Activated CD8-positive, alpha-beta memory T cell treated with anti-CD3 and anti-CD28 coated beads, Interleukin-2, amount 50 U/mL, for 4 hours (primary cell): ENCODE data around the gene CRY2.
"Not testable (repeated sequence)": the region's sequence is repeated elsewhere in the genome, so short reads cannot be mapped to it uniquely, and the experiment has no call there.

ENCODE experiments used
- DNase-seq: peaks from one replicate; pipeline ENCODE4 v3.0.0-alpha.2; 2020

Gene CRY2

GRCh38 chr11:45846974-45847910, at the start of gene CRY2:
Gene CRY2, plus strand, starts transcription at chr11:45847475. Its CDS starts 16 bp downstream, at chr11:45847491.
- DNase-seq: peak; percentile 99

GRCh38 chr11:45798793-45799441, 48.4 kb upstream of the CRY2 start:
- DNase-seq: no peak

- no peak for DNase-seq
These were observed 47.7 kb upstream of the CRY2 start for GRCh38 chr11:45799562-45799961.

- DNase-seq: no peak
These were observed 47.0 kb upstream of the CRY2 start for GRCh38 chr11:45800261-45800660.

DNA sequence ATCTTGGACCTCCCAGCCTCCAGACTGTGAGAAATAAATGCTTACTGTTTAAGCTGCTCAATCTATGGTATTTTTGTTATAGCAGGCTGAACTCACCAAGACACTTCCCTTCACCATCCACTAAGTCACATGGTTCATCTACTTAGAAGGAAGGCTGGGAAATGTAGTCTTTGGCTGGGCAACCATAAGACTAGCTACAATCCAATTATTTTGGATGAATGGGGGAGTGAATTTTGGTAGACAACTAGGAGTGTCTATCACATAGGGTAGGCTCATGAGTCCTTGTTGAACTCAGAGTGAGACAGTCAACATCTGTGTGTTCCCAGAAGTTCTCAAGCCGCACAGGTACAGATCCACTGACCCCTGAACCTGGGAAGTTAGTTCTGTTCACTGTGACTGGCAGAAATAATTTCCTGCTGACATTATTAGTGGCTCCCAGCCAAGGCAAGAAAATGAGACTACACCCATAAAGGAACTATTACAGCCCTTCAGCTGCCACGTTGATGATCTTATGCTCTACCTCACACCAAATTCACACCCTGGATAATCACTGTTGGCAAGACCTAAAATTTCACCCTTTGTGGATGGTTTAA, 45.5 kb upstream of the CRY2 start:
- DNase-seq: no peak

DNA sequence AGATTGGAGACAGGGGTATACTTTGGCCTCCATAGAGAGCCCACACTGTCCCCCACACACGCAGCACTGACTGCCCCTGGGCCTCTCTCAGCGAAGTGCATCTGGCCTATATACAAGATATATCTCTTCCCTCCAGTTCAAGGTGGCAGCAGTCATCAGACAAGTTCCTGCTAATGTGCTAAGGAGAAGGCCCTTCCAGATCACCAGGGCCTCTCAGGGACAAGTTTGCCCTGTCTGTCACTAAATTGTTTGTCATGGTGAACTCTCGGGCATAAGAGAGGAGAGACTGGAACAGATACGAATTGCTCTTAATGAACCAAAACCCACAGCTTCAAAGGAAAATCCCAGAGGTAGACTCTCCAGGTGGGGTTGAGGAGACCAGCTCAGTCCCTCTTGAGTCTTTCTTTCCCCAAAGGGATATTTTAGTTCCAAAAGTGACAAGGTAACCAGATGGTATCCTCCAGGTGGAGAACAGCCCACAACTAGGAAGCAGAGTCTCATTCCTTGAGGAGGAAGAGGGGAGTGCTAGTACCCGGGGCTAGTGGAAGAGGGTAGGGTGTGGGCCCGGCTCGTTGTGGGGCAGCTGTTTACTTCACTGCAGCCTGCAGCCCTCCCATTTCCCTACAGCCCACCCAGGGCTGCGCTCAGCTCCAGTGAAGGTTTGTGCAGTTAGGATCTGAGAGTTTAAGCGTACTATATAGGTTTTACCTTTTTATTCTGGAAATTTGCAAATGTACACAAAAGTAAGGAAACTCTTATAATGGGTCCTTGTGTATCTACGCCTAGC, 44.6 kb upstream of the CRY2 start:
- DNase-seq: no peak

- peak; percentile 58 for DNase-seq
These were observed 43.1 kb upstream of the CRY2 start for GRCh38 chr11:45803971-45804760.

DNA sequence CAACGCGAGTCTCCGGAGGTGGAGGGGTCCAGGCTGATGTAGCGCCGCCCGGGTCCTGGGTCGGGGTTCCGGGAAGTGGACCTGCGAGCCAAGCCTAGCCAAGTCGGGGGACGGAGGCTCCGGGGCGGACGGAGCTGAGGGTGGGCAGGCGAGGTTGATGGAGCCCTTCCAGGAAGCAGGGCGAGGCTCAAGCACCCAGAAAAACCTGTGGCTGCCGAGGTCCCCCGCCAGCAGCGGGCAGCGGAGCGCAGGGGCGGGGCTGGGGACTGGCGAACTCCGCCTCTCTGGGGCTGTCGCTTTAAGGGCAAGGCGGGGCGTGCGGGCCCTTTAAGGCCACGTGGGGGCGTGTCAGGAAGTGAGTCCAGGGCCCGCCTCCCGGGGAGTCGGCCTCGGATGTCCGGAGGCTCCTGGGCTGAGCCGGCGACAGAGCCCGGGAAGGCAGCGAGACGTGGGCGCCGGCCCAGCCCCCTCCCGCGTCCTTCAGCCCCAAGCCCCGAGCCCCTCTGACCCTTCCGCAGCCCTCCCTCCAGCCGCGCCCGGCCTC, 42.4 kb upstream of the CRY2 start, which contains the start of gene SLC35C1:
TSS of gene SLC35C1 (plus strand) at position 389 of the 544 bp plus-strand sequence. CDS start 653 bp downstream, outside the sequence.
- DNase-seq: peak; percentile 97

DNA sequence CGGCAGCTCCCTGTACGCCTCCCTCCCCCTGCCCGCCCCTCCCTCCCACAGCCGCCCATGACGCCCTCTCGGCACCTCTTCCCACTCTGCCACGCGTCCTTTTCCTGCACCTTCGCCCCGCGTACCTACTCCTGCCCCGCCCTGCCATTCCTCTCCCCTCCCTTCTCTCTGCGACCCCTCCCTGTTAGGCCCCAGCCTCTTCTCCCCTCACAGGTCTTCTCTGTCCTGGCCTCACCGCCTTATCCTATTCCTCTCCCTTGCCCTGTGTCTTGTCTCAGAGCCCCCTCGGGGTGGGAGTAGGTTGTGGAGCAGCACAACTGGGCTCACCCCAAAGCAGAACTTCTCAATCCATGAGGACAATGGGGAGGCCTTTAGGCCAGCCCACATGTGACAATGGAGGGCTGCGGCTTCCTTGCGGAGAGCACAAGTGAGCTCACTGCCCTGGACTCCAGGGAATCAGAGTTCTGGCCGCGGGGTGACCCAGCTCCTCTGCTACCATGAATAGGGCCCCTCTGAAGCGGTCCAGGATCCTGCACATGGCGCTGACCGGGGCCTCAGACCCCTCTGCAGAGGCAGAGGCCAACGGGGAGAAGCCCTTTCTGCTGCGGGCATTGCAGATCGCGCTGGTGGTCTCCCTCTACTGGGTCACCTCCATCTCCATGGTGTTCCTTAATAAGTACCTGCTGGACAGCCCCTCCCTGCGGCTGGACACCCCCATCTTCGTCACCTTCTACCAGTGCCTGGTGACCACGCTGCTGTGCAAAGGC, 41.8 kb upstream of the CRY2 start:
- DNase-seq: no peak

- no peak for DNase-seq
These were observed 41.0 kb upstream of the CRY2 start for GRCh38 chr11:45806072-45806933.

DNA sequence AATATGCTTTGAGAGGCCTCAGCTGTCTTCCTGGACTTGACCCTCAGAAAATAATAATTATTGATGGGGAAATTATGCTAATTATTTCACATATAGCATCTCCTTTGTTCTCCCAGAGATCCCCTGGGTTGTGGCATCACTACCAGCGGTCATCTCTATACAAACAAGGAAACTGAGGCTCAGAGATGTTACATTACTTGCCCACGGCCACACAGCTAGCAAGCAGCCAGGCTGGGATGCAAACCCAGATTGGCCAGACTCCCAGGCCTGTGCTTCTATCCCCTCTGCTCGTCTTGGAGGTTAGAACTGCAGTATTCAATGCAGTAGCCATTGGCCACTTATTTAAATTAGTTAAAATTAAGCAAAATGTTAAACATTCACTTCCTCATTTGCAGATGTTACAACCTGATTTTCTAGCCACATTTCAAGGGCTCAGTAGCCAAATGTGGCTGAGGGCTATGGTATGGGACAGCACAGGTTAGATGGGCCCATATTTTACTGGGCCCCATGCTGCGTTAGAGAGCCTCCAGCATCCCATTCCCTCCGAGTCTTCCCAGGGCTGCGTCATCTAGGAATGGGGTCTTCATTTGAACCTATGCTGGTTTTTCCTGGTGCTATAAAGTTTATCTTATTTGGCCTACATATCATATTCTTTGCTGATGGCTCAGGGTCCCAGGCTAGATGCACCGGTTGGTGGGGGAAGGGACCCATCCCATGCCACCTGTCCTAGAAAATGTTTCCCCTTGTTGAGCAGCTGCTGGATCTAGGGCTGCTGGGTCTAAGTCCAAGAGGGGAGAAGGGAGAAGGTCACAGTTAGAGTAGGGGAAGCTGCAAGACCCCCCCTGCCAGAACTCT, 40.1 kb upstream of the CRY2 start:
- no peak for DNase-seq

DNA sequence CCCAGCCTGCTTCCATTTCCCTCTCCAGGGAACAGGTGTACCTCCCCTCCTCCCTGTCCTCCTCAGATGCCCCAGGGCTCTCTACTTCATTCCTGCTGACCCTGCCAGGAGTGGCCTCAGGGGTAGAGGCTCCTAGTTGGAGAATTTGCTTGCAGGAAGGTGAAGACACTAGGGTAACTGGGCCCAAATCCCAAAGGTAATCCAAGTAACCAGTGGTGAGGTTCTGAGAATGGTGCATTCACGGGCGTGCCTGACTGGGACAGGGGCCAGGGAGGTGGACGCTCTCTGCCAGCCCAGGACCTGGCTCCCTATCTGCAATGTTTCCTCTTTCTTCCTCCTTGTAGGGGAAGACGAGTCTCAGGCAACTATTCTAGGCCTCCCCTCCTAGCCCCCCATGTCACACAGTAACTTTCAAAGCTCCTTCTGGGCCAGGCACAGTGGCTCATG, 39.5 kb upstream of the CRY2 start:
- DNase-seq: no peak

DNA sequence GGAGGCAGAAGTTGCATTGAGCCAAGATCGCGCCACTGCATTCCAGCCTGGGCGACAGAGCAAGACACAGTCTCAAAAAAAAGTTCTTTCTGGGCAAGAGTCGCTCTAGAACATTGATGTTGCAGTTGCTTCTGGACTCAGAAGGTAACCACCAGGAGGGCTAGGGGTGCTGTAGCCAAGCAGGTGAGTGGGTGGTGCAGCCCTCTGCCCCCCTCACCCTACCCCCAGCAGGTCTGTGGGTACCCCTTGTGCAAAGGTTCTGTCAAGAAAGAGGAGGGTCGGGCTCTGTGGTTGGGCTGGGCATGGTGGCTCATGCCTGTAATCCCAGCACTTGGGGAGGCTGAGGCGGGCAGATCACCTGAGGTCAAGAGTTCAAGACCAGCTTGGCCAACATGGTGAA, 38.8 kb upstream of the CRY2 start:
- DNase-seq: not testable (repeated sequence)

DNA sequence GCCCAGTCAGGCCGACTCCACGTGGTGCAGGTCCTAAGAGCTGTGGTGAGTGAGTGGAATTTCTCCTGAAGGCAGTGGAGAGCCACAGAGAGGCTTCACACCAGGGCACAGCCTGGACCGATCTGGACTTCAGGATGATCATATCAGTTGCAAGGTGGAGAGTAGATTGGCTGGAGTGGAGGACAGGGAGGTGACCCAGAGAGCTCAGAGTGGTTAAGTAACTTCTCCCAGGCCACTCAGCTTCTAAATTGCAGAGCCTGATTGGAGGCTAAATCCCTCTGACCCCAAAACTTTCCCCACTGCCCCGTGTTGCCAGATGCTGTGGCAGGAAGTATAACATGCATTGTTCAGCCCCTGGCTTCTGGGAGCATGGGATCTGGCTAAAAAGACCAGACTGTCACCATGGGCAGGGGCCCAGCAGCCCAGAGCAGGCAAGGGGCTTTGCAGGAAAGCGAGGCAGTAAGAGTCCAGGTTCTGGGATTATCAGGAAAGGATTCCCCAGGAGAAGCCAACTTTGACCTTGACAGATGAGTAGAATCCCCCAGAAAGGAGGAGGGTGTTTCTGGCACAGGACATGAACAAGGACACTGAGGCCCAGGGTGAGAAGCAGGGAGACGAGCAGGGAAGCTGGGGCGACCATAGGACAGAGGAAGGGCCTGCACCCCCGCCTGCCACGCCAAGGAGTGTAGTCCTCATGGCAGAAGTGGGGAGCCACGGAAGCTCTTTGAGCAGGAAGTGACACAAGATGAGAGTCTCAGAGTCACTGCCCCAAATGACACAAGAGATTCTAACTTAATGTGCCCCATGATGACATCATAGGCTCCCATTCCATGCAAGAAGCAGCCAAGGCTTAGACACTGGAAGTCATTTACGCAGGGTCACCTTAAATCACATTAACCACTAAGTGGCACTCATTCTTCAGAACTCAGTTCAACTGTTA, 37.5 kb upstream of the CRY2 start:
- no peak for DNase-seq

DNA sequence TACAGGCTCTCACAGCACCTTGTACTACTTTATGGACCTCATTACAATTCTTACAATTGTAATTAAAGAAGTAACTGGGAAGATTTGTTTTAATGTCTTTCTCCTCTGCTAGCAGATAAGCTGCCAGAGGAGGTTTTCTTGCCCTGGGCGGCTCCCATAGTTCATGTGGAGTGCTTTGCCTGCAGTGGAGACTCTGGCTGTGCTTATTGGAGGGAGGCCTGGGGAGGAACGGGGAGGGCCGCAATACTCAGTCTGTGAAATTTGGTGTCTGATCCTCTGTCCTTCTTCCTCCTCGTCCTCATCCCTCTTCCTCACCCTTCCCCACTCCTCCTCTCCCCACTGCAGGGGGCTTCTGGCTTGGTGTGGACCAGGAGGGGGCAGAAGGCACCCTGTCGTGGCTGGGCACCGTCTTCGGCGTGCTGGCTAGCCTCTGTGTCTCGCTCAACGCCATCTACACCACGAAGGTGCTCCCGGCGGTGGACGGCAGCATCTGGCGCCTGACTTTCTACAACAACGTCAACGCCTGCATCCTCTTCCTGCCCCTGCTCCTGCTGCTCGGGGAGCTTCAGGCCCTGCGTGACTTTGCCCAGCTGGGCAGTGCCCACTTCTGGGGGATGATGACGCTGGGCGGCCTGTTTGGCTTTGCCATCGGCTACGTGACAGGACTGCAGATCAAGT, 36.7 kb upstream of the CRY2 start:
- no peak for DNase-seq

GRCh38 chr11:45811109-45811435, 36.2 kb upstream of the CRY2 start:
- no peak for DNase-seq
